ENCODE data around the gene LRMDA.

The LRMDA gene

DNA sequence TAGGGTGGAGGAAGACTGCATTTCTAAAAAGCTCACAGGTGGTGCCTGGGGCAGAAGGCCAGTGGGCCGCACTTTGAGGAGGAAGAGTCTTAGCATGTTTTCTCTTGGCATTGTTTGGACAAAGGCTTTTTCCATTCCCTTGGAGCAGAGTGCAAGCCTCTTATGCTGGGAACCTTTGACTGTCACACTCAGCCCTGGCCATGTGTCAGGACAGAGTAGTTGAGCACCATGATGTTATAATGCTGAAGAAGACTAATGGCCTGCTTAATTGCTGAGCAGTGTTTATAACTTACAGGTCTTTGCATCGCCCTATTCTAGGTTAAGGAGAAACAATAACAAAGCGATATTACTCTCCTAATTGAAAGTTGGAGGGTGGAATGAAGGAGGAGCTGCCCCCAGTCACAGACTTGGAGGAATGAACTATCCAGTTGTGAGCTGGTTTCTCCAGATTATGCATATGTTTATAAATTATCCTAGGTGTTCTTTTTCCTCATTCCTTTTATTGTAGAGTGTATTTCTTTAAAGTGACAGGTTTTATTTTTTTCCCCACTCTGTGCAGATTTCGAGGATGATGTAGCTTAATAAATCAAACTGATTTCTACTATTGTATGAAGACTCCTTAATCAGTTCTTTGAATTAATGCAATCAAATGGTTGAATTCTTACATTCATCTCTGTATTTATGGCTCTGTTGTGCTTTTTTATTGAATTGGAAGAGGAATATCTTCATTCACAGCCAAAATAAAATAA, 767.0 kb downstream of the LRMDA start:
- in situ Hi-C loops (cut with MboI; ENCODE audit: low sequenced_read_pairs) = no loop called here

DNA sequence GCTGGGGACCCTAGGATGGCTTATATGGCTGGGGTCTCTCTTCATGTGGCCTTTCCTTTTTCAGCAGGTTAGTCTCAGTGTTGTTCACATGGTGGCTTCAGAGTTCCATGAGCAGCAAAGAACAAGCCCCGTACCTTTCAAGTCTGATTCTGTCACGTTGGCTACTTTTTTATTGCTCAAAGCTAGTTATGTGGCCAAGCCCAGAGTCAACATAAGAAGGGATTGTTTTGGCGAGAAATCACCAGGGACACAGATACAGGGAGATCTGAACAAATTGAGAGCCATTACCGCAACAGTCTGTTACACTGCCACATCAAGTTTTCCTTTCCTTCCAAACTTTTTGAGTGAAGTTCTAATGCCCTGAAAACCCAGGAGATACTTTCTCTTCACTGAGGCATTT, 770.5 kb downstream of the LRMDA start:
- in situ Hi-C loops (cut with MboI; ENCODE audit: low sequenced_read_pairs) = no loop called here

DNA sequence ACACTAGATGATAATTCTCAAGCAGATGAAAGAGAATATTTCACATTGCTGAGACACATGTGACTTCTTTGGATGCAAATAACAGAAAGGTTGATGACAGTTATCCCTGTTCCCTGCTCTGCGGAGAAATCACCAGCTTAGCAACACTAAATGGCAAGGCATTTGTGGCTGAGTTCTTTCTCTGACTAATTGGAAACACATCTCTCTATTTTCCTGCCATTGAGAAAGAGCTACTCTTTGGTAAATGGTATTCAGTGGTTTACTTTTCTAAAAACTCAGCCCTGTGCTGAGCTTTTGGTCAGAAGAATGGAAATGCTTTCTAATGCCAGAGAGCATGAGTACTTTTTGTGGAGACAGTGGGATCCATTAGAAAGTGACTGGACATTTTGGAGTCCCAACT, 771.4 kb downstream of the LRMDA start:
- in situ Hi-C loops (cut with MboI; ENCODE audit: low sequenced_read_pairs) = no loop called here

DNA sequence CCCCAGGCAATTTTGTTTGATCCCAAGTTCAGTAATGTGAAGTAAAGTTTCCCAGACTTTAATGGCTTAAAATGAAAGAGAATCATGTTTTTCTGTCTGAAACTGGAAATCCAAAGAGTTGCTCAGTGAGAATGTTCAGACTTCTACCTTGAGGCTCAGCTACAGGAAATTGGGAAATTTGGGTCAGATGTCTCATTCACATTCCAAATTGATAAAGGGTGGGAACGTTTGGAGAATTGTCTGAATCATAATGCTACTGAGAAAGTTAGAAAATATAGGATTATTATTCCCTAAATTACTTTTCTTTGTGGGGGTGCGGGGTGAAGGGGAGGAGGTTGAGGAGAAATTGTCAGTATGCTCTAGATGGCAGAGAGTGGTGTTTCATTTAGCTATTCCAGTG, 773.9 kb downstream of the LRMDA start:
- in situ Hi-C loops (cut with MboI; ENCODE audit: low sequenced_read_pairs) = no loop called here

GRCh38 chr10:76206797-76207352, 775.5 kb downstream of the LRMDA start:
- in situ Hi-C loops (cut with MboI; ENCODE audit: low sequenced_read_pairs) = no loop called here

DNA sequence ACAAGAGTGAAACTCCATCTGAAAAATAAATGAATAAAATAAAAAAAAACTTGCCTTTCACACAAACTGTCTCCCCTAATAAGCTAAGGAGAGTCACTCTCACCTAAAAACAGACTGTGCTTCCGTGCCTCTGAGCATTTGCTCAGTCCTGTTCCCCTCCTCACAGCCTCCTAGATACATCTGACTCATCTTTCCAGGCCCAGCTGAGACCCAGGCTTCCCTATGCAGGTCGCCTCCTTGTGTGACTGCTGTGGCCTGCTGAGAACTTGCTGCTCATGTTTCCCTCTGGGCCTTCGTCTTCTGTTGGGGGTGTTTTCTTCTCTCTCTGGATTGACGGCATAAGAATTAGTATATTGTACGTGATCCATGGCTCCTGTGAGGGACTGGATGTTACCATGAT, 777.7 kb downstream of the LRMDA start:
- in situ Hi-C loops (cut with MboI; ENCODE audit: low sequenced_read_pairs) = no loop called here

DNA sequence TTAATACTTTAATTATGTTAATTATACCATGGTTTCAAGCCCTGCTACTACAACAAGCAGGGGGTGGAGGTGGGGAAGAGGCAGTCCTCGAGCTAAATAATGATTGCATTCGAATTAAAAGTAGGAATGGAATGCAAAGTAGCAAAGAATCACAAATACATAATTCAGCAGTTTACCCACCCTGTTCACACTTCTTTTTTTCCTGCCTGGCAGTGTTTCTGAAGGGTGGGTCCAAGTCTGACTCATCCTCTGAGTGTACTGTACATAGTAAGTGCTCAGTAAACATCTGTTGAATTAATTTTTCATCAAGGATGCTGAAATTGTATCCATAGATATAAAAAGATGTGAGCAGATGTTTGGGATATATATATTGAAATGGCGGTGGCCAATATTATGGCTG, 778.8 kb downstream of the LRMDA start:
- in situ Hi-C loops (cut with MboI; ENCODE audit: low sequenced_read_pairs) = no loop called here

DNA sequence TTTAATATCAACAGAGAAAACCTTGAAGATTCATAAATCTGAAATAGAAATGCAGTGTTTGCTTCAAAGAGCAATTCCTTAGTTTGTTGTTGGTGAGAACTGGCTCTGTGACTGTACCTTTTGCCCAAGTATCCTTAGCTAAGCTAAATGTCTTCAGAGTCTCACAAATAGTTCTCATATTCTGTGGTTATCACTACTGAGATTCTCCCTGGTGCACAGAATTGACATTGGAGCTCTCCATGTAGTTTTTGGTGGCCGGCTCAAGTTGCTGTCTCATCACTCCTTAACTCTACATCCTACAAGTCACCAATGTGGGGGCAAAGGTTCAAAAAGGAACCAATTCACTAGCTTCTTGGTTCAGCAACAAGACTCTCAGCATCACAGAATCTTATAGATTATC, 780.3 kb downstream of the LRMDA start:
- in situ Hi-C loops (cut with MboI; ENCODE audit: low sequenced_read_pairs) = no loop called here

DNA sequence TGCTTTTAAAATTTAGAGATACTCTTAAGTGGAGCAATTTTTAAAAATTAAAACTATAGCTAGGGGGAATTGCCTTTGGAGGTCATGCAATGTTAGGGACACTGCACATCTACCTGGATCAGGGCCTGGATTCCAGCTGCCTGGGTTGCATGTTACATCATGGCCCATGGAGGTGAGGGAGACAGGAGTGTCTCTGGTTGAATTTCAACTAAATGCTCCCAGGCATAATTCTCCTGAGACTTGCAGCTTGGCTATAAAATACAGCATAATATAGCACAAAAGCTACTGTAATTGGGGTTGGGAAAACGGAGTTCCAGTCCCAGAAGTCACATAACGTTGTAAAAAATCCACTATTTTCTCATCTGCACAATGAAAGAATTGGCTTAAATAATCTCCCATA, 782.5 kb downstream of the LRMDA start:
- in situ Hi-C loops (cut with MboI; ENCODE audit: low sequenced_read_pairs) = no loop called here

GRCh38 chr10:76218035-76218434, 786.6 kb downstream of the LRMDA start:
- in situ Hi-C loops (cut with MboI; ENCODE audit: low sequenced_read_pairs) = no loop called here

- in situ Hi-C loops (cut with MboI; ENCODE audit: low sequenced_read_pairs) = no loop called here
Observed at GRCh38 chr10:76229341-76229740, 797.9 kb downstream of the LRMDA start.

- in situ Hi-C loops (cut with MboI; ENCODE audit: low sequenced_read_pairs) = no loop called here
Observed at GRCh38 chr10:76230921-76231285, 799.5 kb downstream of the LRMDA start.

DNA sequence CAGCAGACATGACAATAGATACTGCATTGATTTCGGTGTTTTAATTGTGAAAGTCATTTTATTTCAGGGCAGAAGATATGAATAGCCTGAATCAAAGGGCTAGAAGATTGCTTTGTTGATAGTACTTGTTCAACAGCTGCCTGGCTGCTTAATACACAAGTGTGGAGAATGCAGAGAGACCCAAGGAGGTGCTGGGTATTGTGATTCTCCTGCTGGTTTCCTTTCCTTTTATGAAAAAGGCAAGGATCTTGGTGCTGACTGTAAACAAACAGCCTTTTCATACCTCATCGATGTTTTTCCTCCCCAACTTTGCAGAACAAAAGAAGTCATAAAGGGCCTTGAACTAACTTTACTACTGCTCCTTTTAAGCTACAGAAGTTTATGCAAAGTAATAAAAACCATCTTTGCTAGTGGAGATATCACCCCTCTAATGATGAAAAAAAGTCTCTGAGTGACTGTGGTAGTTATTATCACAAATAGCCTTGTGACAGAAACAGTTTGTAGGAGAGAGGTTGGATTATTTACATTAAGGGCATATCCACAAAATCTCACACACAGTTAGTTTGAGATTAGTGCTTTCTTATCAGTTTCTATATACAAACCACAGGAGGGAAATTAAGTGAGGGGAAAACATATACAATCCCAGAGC, 800.0 kb downstream of the LRMDA start:
- in situ Hi-C loops (cut with MboI; ENCODE audit: low sequenced_read_pairs) = no loop called here

DNA sequence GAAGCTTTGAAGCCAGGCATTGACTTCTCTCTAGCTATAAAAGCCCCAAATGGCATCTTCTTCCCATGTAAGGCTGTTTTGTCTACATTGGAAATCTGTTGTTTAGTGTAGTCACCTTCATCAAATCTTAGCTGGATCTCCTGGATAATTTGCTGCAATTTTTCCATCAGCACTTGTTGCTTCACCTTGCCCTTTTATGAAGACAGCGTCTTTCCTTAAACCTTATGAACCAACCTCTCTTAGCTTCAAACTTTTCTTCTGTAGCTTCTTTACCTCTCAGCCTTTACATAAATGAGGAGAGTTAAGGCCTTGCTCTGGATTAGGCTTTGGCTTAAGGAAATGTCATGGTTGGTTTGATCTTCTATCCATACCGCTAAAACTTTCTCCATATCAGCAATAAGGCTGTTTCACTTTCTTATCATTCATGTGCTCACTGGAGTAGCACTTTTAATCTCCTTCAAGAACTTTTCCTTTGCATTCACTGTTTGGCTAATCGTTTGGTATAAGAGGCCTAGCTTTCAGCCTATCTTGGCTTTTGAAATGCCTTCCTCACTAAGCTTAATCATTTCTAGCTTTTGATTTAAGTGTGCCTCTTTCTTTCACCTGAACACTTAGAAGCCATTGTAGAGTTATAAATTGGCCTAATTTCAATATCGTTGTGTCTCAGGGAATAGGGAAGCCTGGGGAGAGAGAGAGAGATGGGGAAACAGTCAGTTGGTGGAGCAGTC, 803.2 kb downstream of the LRMDA start:
- in situ Hi-C loops (cut with MboI; ENCODE audit: low sequenced_read_pairs) = no loop called here

DNA sequence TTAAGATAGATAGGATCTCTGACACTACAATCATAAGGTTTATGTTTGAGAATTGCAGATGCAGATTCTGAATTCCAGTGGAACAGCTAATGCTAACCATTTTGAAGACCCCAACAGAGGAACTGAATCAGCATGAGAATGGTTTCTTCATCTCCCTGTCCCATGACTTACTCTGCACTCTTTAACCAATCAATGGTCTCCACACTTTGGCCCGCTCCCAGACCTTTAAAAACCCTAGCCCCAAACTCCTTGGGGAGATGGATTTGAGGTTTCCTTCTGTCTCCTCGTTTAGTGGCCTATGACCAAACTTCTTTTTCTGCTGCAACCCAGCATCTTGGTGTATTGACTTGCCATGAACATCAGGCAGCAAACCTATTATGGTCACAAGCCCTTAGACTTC, 804.9 kb downstream of the LRMDA start:
- in situ Hi-C loops (cut with MboI; ENCODE audit: low sequenced_read_pairs) = no loop called here

DNA sequence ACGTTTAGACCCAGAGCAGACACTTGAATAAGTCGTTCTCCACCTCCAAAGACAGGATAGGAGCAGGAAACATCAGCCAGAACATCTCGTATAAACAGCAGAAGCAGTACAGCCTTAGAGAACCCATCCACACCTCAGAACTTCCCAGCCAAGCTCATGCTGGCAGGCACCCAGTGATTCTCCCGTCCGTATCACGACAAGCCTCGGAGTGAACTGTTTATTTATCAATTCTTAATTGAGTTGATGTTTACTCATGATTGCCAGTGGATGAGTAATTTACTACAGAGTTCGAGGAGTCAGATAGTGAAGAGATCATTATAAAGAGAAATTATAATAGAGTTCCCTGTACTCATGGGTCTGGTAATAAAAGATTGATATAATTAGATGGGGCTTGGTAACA, 811.5 kb downstream of the LRMDA start:
- in situ Hi-C loops (cut with MboI; ENCODE audit: low sequenced_read_pairs) = no loop called here

- in situ Hi-C loops (cut with MboI; ENCODE audit: low sequenced_read_pairs) = no loop called here
Observed at GRCh38 chr10:76244061-76244686, 812.8 kb downstream of the LRMDA start.

DNA sequence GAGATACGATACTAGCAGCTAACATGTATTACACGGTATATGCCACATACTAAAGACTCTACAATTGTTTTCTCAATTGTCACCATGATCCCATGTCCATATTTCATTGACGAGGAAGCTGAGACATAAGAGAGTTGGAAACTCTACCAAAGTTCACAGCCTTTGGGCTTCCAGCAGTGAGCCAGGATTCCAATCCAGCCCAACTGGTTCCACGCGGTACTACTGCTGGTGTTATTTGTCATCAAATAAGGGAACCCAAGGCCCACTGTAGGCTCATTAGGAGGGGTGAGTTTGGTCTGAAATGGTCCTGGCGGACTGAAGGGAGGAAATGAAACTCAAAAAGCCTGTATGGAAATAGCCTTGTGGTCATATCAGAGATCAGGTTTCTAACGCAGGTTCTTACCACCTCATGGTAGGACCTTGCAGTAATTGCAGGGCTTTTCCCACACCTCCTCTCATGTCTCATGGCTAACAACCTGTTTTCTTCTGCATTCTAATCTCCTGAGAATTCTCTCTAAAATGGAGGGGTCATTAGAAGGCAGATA, 814.6 kb downstream of the LRMDA start:
- in situ Hi-C loops (cut with MboI; ENCODE audit: low sequenced_read_pairs) = no loop called here

GRCh38 chr10:76248649-76249200, 817.3 kb downstream of the LRMDA start:
- in situ Hi-C loops (cut with MboI; ENCODE audit: low sequenced_read_pairs) = no loop called here

GRCh38 chr10:76251841-76252671, 820.6 kb downstream of the LRMDA start:
- in situ Hi-C loops (cut with MboI; ENCODE audit: low sequenced_read_pairs) = no loop called here
